GM21619 (cell line): ENCODE results near the gene HOXB5.
A peak's percentile ranks its signal among the peaks of the same experiment; 100 is the strongest.

Experiments used
- ATAC-seq: cut with Tn5 transposase; IDR thresholded peaks from one replicate; pipeline ENCODE4 v1.9.1; 2021; ENCODE audit not compliant: unreplicated experiment

The HOXB5 gene

GRCh38 chr17:48551214-48551555 is 42.4 kb downstream of the HOXB5 start:
- no peak for ATAC-seq

- ATAC-seq, result no peak
Observed at GRCh38 chr17:48550502-48551213, 42.9 kb downstream of the HOXB5 start.

- no peak for ATAC-seq
Observed at GRCh38 chr17:48549914-48550501, 43.6 kb downstream of the HOXB5 start.

- ATAC-seq, result no peak
Observed at GRCh38 chr17:48549281-48549630, 44.3 kb downstream of the HOXB5 start.

- ATAC-seq, result no peak
Observed at GRCh38 chr17:48548523-48549280, 44.9 kb downstream of the HOXB5 start.

- ATAC-seq, result no peak
Observed at GRCh38 chr17:48547808-48548522, 45.6 kb downstream of the HOXB5 start.

- ATAC-seq, result no peak
Observed at GRCh38 chr17:48546924-48547807, 46.4 kb downstream of the HOXB5 start.

- ATAC-seq, result no peak
Observed at GRCh38 chr17:48546137-48546923, 47.2 kb downstream of the HOXB5 start.

GRCh38 chr17:48545539-48545938 is 48.0 kb downstream of the HOXB5 start:
- ATAC-seq, result no peak

GRCh38 chr17:48545022-48545375 is 48.6 kb downstream of the HOXB5 start, which contains the start of gene HOXB2:
Gene HOXB2 (minus strand): TSS chr17:48545109. CDS start chr17:48544911, 198 bp downstream.
- ATAC-seq, result no peak

- ATAC-seq, result no peak
Observed at GRCh38 chr17:48544349-48545021, 49.1 kb downstream of the HOXB5 start.

- ATAC-seq, result no peak
Observed at GRCh38 chr17:48543854-48544348, 49.7 kb downstream of the HOXB5 start.

- ATAC-seq, result peak; percentile 46
Observed at GRCh38 chr17:48543107-48543853, 50.3 kb downstream of the HOXB5 start.

- no peak for ATAC-seq
Observed at GRCh38 chr17:48542698-48543106, 50.9 kb downstream of the HOXB5 start.

- no peak for ATAC-seq
Observed at GRCh38 chr17:48542114-48542656, 51.4 kb downstream of the HOXB5 start.

GRCh38 chr17:48541577-48542113 is 51.9 kb downstream of the HOXB5 start:
- no peak for ATAC-seq
